Suppressor macrophage (primary cell): ENCODE measurements around the gene SEC31A.
"Not testable (repeated sequence)": the region's sequence is repeated elsewhere in the genome, so short reads cannot be mapped to it uniquely, and the experiment has no call there.

Experiments used
- DNase-seq, 4 experiments: peaks; one replicate each; pipeline ENCODE4 v3.0.0-alpha.2; 2020 to 2022
- total RNA-seq, 17 experiments: gene quantifications; one replicate each; lab custom pipeline; 2026; ENCODE audit warnings: mixed read lengths in 6 of 17, inconsistent platforms in 3 of 17; lab: John Stamatoyannopoulos, UW

The SEC31A gene
- total RNA-seq = 135 to 265 (median 166) reads per million in 17 experiments

- peak; percentile 98 to 99 (median 98) for DNase-seq
Observed at GRCh38 chr4:82890901-82891706, at the start of gene SEC31A. SEC31A (minus strand) TSS chr4:82891153; CDS start chr4:82881936, 9,217 bp downstream.

DNA sequence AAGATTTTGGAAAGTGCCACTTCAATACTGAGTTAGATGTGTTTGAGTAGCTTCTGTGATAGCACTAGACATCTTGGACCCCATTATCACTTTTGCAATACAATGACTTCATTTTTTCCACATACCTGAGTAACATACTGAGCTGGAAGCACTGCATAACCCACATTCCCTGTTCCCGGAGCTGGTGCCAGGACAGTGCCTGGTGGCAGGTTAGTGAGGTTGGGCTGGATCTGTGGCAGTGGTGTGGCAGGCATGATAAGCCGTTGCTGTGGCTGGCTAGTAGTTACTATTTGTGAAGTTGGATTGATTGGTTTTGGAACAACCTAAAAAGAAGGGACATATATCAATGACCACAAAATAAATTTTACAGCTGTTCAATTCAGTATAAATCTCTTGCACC, 48.5 kb upstream of the SEC31A start:
- DNase-seq = no peak

DNA sequence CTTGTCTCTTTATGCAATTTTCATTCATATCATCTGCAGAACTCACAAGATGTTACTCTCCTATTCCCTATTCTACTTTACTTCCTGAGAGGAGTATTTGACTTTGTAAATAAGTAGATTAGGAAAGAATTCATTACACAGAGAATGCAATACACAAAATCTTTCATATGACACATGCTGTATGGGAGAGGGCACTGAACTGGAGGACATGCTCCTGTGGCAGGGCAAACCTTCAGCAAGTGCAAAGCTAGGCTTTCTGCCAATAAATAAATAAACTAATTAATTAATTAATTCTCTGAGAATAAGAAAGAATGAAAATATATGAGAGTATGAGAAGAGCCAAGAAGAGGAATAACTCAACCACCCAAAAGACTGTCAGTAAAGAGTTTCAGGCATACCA, 43.5 kb upstream of the SEC31A start:
- DNase-seq = no peak

DNA sequence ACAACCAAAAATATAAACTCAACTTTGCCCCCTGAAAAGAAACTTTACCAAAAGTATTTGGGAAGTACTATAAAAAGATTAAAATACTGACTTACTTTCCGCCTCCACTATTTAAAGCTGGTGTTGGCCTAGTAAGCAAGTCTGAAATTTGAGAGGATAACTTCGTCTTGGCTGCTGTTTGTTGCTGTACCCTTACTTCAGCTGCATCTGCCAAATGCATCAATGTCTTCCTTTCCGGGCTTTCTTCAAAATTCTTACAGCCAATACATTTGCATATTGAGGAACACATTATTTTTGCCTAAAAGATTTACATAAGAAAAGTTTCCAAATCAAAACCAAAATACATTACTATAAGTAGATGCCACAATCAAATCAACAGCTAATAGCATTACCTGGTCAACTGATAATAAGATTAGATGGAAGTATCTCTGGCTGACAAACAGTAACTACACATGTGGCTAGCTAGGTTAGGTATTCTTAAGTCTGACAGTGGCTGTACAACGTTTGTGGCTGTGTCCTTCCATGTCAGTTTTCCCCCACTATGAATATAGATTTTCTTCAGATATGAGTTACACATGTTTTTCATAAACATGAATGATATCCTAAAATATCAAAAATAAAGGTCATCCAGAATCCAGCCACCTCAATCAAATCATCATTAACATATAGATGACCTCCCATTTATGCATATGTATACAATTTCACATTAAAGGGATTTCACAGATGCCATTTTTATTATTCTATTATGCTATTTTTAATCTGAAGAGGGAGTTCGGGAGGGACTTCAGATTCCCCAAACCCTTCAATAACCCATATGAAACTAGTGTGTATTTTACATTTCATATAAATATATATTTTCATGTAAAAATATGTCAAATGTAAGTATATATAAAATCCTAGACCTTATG, 40.1 kb upstream of the SEC31A start:
- no peak for DNase-seq

GRCh38 chr4:82921795-82922194, 30.8 kb upstream of the SEC31A start:
- peak in 1 of 4 experiments; percentile 3 for DNase-seq

GRCh38 chr4:82919386-82919785, 28.4 kb upstream of the SEC31A start:
- DNase-seq = no peak

DNA sequence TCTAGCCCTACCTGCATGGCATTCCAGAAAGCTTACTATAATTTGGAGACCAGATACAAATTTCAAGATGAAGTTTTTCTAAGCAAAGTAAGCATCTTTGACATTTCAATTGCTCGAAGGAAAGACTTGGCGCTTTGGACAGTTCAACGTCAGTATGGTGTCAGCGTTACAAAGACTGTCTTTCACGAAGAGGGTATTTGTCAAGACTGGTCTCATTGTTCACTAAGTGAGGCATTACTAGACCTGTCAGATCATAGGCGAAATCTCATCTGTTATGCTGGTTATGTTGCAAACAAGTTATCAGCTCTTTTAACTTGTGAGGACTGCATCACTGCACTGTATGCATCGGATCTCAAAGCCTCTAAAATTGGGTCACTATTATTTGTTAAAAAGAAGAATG, 27.1 kb upstream of the SEC31A start:
- DNase-seq = no peak

GRCh38 chr4:82913968-82914367, 23.0 kb upstream of the SEC31A start:
- DNase-seq = not testable (repeated sequence)

GRCh38 chr4:82913305-82913704, 22.4 kb upstream of the SEC31A start:
- DNase-seq = no peak

GRCh38 chr4:82909326-82909725, 18.4 kb upstream of the SEC31A start:
- no peak for DNase-seq

GRCh38 chr4:82906469-82906868, 15.5 kb upstream of the SEC31A start:
- no peak for DNase-seq

DNA sequence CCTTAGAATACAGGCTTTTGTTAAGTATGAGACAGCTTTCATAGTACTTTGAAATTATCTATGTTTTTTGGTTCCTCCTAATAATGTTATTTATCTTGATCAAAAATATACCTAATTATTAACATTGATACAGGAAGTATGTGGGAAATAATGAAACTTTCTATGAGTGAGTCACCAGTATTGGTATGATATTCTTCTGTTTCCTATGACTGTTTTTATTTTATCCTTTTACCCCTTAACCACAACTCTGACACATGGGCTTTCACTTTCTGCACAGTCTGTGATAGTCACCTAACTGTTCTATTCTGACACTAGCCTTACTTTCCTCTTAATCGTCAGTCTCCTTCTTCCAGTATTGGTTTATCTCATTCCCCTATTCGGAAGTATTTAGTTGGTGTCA, 14.3 kb upstream of the SEC31A start:
- DNase-seq = peak in 1 of 4 experiments; percentile 16

GRCh38 chr4:82903737-82904136, 12.8 kb upstream of the SEC31A start:
- peak in 2 of 4 experiments; percentile 8 to 66 for DNase-seq

DNA sequence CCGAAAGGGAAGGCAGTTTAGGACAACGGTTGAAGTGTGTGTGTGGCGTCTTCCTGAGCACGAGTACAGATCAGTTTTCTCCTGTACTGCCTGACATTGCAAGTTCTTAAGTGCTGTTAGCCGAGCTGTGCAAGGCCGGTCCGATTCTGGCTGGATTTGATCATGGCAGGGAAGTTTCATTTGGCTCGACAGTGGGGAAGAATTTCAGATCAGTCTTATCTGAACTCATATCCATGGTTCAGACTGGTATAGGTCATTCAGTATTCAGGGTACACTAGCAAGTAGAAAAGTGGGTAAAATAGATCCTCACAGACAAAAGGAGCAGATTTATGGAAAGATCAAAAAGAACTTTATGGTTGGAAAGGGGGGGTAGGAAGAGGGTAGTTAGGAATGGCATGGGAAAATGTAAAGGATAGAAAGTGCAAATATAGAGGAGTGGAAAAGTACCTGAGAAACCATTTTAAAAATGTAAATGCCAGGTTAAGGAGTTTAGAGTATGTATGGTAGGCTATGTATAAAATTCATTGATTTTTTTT, 10.3 kb upstream of the SEC31A start:
- DNase-seq = no peak

DNA sequence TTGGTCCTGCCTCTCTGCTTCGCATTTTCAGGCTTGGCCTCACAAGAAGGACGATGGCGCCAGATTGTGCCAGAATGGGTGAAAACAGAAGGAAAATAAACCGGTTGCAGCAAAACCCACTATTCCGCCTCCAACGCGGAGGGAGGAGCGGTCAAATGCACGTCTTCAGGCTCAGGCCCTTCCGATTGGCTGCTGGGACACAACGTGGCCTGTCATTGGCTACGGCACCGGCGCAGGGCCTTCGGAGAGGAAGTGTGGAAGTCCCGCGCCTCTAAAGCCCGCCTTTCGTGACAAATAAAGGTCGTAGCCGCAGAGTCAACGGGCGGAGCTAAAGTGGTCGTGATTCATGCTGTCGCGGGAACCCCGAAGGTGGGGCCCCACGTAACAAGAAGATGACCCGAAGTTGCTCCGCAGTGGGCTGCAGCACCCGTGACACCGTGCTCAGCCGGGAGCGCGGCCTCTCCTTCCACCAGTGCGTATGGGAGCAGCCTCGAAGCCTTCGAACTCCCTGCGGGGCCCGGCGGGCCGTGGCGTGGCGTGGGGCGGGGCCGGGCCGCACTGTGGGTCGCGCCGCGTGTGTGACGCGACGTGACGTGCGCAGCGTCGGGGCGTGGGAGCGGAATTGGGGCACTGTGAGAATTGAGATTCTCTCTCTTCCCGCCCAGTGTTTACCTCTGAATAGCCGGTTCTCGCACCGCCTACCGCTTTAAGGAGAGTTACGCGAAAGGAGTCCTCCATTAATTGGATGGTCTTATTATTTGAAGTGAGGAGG, 9.6 kb upstream of the SEC31A start, which contains the start of gene THAP9:
Gene THAP9 (plus strand): TSS at position 325 of the 772 bp plus-strand sequence. CDS start 68 bp downstream, at position 393.
- peak; percentile 99 to 100 (median 99) for DNase-seq

DNA sequence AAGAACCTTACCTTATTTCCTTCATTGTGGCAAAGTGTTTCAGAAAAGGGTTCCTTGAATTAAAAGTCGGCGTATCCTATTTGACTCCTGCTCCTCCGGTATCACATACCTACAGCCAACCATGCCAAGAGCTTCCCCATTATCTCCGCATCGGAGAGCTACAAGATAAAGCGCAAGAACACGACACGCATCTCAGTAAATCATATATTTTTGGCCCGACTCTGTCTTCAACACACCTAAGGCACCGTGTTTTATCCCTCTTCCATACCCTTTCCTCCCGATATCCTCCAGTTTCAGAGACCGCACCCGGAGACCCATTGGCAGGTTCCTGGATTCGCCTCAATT, 9.1 kb upstream of the SEC31A start:
- peak in 3 of 4 experiments; percentile 52 to 57 (median 52) for DNase-seq

GRCh38 chr4:82899374-82900065, 8.6 kb upstream of the SEC31A start:
- DNase-seq = peak in 3 of 4 experiments; percentile 30 to 52 (median 32)

- peak; percentile 36 to 64 (median 48) for DNase-seq
Observed at GRCh38 chr4:82898322-82899243, 7.6 kb upstream of the SEC31A start.

GRCh38 chr4:82896755-82897154, 5.8 kb upstream of the SEC31A start:
- no peak for DNase-seq

DNA sequence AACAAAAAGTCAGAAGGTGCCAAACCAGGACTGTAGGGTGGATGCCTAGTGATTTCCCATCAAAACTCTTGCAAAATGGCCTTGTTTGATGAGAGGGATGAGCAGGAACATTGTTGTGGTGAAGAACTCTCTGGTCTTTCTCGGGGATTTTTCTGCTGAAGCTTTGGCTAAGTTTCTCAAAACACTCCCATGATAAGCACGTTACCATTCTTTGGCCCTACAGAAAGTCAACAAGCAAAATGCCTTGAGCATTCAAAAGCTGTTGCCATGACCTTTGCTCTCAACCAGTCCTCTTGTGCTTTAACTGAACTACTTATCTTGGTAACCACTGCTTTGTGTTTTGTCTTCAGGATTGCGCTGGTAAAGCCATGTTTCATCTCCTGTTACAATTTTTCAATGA, 3.0 kb upstream of the SEC31A start:
- no peak for DNase-seq

DNA sequence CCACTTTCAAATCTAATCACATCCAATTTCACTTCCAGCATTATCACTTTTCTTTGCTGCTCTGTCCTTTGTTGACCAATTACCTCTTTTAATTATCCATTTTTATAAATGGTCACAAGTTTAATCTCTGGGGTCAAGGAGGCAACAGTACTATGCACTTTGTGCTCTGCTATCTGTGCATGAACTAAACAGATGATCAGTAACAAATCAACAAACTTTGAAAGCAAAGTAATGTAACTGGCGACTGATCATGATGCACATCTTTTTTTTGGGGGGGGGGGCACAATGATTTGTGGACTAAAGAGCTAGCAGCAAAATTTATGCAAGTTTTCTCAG, 1.5 kb upstream of the SEC31A start:
- no peak for DNase-seq
